NT2/D1 (cell line): ENCODE data around the gene LRRC32.

Source experiments
- SUZ12 ChIP-seq: IDR thresholded peaks from 2 replicates; pipeline ENCODE4 v1.6.1; 2011; ENCODE audit not compliant: insufficient read length, insufficient read depth; ENCODE audit errors: extremely low read depth
- YY1 ChIP-seq: IDR thresholded peaks from 2 replicates; pipeline ENCODE4 v1.6.1; 2011; ENCODE audit not compliant: insufficient read length, insufficient read depth
- ZNF274 ChIP-seq: IDR thresholded peaks from 2 replicates; pipeline ENCODE4 v1.6.1; 2011; ENCODE audit warnings: mild to moderate bottlenecking, low read depth, low read length

- TF ChIP-seq YY1 (no peak), SUZ12 (no peak), ZNF274 (no peak)
These were observed 45.8 kb downstream of the LRRC32 start for GRCh38 chr11:76624500-76625379.
